ENCODE measurements around the gene SYNGAP1.

SYNGAP1 gene

DNA sequence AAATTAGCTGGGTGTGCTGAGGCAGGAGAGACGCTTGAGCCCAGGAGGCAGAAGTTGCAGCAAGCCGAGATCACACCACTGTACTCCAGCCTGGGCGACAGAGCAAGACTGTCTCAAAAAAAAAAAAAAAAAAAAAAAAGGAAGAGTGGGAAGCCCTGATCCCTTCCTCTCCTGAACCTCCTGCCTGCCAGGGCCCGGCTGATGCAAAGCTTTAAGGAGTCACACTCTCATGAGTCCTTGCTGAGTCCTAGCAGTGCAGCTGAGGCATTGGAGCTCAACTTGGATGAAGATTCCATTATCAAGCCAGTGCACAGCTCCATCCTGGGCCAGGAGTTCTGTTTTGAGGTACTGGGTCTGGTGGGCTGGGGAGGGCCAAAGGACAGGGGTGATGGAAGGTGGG lies 15.1 kb downstream of the SYNGAP1 start:
- DNase-seq (ENCODE audit: low read depth in 2 of 3, low spot score in 1 of 3): no peak

GRCh38 chr6:33437666-33438065 lies 17.8 kb downstream of the SYNGAP1 start:
- DNase-seq (ENCODE audit: low read depth in 2 of 3, low spot score in 1 of 3): no peak

- no peak for DNase-seq (ENCODE audit: low read depth in 2 of 3, low spot score in 1 of 3)
These were observed 19.2 kb downstream of the SYNGAP1 start for GRCh38 chr6:33438978-33439594.

DNA sequence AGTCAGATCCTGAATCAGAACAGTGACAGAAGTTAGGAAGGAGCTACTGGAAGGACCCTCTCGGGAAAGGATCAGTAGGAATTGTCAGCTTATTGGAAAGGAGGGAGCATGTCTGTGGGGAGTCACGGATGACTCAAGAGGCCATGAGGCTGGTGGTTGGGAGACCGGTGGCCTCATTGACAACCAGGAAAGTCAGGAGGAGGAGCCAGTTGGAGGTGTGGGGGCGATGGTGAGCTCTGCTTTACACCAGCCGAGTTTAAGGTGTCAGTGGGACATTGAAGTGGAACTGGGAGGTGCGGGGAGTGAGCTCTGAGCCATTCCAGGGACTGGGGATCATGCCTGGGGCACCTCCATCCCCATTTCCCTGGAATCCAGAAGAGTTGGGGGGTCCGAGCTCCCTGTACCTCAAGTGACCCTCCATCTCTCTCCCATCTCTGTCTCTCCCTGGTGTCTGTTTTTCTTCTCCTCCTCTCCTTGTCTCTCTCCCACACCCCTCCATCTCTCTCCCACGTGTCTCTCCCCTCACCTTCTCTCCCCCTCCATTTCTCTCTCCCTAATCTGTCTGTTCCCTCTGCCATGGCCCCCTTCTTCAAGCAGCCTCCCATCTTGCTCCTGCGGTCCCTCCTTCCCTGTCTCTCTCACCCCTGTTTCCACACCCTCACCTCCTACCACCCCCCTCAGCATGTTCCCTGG lies 20.2 kb downstream of the SYNGAP1 start:
- DNase-seq (ENCODE audit: low read depth in 2 of 3, low spot score in 1 of 3): no peak

- DNase-seq (ENCODE audit: low read depth in 2 of 3, low spot score in 1 of 3): no peak
These were observed 20.9 kb downstream of the SYNGAP1 start for GRCh38 chr6:33440649-33441309.

- DNase-seq (ENCODE audit: low read depth in 2 of 3, low spot score in 1 of 3): no peak
These were observed 21.6 kb downstream of the SYNGAP1 start for GRCh38 chr6:33441457-33441856.

DNA sequence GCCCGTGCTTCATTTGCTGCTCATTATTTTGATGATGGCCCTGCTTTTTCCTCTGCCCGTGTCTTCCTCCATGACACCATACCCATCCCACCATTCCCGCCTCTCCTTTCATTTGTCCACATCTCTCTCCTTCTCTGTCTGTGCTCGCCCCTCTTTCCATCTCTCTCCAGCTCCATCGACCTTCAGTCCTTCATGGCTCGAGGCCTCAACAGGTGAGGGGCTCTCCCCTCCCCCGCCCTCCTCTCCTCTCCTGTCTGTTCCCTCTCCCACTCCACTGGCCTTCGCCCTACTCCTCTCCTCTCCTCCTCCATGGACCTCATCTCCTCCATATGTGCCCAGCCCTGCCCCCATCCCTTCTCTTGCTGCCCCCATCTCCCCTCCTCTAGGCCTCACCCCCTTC lies 22.4 kb downstream of the SYNGAP1 start:
- no peak for DNase-seq (ENCODE audit: low read depth in 2 of 3, low spot score in 1 of 3)

DNA sequence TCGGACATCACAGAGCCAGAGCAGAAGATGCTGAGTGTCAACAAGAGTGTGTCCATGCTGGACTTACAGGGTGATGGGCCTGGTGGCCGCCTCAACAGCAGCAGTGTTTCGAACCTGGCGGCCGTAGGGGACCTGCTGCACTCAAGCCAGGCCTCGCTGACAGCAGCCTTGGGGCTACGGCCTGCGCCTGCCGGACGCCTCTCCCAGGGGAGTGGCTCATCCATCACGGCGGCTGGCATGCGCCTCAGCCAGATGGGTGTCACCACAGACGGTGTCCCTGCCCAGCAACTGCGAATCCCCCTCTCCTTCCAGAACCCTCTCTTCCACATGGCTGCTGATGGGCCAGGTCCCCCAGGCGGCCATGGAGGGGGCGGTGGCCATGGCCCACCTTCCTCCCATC lies 23.2 kb downstream of the SYNGAP1 start:
- DNase-seq (ENCODE audit: low read depth in 2 of 3, low spot score in 1 of 3): no peak

DNA sequence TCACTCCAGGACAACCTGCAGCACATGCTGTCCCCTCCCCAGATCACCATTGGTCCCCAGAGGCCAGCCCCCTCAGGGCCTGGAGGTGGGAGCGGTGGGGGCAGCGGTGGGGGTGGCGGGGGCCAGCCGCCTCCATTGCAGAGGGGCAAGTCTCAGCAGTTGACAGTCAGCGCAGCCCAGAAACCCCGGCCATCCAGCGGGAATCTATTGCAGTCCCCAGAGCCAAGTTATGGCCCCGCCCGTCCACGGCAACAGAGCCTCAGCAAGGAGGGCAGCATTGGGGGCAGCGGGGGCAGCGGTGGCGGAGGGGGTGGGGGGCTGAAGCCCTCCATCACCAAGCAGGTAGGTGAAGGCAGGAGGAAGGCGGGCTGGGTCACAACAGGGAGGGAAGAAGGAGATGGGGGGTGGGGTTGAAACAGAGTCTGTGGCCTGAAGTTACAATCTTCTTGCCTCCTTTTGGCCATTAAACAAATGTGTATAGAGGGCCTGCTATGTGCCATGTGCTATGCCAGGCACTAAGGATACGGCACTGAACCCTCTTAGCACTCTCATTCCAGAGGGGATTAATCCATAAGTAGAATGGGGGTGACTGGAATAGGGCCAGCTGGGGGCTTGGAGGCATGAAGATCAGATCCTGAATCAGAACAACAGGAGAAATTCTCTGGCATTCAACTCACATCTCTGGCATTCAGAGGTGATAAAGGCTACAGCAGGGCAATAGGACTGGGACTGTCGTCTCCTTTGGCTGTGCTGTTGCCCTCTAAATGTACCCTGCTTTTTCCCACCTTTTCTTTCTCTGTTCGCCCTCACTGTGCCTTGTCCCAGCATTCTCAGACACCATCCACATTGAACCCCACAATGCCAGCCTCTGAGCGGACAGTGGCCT lies 24.0 kb downstream of the SYNGAP1 start:
- no peak for DNase-seq (ENCODE audit: low read depth in 2 of 3, low spot score in 1 of 3)

DNA sequence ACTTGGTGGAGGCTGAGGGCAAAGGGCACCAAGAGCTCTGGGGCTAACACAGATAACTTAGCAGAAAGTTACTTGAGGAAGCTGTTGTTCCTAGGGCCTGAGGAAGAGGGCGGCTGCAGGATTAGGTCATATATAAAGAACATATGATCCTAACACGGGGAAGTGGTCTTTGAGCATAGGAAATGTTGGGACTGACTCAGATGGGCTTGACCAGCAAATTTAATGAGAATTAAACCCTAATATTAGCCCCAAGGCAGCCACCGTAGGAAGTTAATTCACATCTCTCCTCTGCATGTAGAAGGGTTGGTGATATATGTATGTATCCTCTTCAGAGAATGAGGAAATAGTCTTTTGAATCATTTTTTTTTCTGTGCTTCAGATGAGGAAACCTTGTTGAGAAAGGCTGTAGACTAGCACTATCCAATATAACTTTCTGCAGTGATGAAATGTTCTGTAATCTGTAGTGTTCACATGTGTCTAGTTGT lies 25.3 kb downstream of the SYNGAP1 start:
- no peak for DNase-seq (ENCODE audit: low read depth in 2 of 3, low spot score in 1 of 3)

- no peak for DNase-seq (ENCODE audit: low read depth in 2 of 3, low spot score in 1 of 3)
These were observed 26.5 kb downstream of the SYNGAP1 start for GRCh38 chr6:33446356-33446755.

DNA sequence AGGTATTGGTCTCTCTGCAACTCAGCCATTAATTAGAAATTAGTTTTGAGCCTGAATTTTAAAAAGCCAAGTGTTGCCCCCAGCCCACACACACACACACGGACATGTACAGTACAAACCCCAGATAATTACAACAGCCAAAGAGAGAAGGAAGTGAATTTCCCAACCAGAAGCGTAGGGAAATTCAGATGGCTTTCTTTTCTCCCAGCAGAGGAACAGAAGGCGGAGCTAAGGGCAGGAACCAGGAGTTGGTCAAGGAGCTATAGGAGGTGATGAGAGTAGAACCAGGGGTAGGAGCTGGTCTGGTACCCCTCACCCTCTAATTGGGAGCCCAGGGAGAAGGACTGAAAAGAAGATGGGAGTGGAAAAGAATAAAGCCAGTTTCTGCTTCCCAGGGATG lies 30.6 kb downstream of the SYNGAP1 start:
- no peak for DNase-seq (ENCODE audit: low read depth in 2 of 3, low spot score in 1 of 3)

- no peak for DNase-seq (ENCODE audit: low read depth in 2 of 3, low spot score in 1 of 3)
These were observed 31.7 kb downstream of the SYNGAP1 start for GRCh38 chr6:33451606-33452005.

- DNase-seq (ENCODE audit: low read depth in 2 of 3, low spot score in 1 of 3): no peak
These were observed 32.6 kb downstream of the SYNGAP1 start for GRCh38 chr6:33452496-33452895.

DNA sequence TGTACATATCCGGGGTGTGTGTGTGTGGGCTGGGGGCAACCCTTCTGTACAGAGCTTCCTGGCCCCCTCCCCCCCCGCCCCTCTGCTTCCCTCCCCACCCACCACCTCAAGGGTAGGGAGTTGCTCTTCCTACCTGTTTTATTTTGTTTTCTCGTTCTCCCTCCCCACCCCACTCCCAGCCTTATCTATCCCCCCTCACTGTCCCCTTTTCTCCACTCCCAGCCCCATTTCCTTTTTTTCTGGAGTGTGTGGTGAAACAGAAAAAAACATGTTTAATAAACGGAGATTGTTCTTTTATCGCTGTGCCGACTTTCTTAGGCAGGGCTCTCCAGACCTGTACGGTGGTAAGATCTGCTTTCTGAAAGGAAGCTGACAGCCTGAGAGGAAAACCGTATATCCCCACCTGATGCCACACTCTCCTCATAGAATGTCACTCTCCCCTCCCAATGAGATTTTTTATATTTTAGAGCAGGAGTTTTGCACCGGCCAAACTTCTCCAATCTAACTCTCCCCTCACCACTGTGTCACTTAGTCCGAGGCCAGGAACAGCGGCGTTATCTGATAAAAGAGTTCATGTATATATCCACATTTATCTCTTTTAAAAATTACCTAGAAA lies 33.6 kb downstream of the SYNGAP1 start:
- DNase-seq (ENCODE audit: low read depth in 2 of 3, low spot score in 1 of 3): no peak

DNA sequence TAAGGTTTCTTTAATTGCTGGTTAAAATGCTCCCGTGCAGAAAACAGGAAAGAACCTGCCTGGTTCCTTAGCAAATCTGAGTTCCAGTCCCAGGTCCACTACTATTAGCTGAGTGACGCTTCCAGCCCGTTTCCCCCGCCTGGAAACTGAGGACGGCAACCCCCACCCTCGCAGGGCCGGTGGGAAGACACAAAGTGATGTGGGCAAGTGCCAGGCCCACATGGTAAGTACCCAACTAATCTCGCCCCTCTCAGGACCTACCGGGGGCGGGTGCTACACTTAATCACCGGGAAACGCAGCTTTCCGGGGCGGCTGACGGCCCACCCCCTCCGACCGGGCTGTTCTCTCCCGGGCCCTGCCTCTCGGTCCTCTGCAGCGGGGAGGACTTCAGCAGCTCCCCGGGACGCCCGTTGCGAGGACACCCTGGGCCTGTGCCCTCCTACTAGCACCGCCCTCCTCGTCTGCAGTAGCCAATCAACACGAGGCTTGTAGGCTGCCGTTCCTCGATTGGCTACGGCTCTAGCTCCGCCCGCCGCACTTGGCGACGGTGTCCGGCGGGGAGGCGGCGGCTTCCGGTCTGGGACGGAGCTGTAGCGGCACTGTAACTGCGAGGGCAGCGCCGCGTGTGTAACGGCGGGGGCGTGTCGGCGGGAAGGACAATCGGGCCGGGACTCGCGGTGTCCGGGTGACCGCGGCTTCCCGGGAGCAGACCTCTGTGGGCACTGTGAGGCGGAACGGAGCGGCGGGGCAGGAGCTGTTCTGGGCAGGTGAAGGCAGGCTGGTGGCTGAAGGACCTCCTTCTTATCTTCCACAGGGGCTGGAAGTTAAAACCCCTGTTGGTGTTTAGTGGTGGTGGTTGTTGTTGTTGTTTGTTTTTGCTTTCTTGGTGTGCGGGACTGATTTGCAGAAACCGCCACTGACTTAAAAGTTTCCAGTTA lies 34.4 kb downstream of the SYNGAP1 start, which contains the start of gene ZBTB9:
Gene ZBTB9, plus strand, starts transcription at position 568 of the 938 bp plus-strand sequence. CDS start 525 bp downstream, outside the sequence.
- DNase-seq (ENCODE audit: low read depth in 2 of 3, low spot score in 1 of 3): peak; percentile 89 to 94 (median 92)

GRCh38 chr6:33455051-33455450 lies 35.2 kb downstream of the SYNGAP1 start:
- DNase-seq (ENCODE audit: low read depth in 2 of 3, low spot score in 1 of 3): no peak

DNA sequence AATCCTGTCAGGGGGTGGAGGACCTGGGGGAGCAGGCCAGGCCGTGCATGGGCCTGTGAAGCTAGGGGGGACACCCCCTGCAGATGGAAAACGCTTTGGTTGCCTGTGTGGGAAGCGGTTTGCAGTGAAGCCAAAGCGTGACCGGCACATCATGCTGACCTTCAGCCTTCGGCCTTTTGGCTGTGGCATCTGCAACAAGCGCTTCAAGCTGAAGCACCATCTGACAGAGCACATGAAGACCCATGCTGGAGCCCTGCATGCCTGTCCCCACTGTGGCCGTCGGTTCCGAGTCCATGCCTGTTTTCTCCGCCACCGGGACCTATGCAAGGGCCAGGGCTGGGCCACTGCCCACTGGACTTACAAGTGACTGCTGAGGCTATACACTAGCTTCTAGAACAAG lies 36.3 kb downstream of the SYNGAP1 start:
- no peak for DNase-seq (ENCODE audit: low read depth in 2 of 3, low spot score in 1 of 3)

DNA sequence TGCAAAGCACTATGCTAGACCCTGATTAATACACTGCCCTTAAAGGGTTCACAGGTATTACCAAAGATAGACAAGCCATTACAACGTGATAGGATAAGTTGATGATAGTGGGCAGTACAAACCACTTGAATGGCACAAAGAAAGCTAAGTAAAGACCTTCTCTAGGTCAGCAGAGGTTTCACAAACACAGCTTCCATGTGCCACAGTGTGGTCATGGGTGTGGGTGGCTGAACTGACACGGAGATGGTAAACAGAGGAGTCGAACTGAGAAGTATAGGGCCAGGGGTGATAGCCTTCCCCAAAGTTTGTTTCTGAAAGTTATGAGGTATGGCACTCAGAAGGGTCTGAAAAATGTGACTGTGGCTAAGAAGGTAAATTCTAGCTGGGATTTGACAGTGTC lies 38.8 kb downstream of the SYNGAP1 start:
- no peak for DNase-seq (ENCODE audit: low read depth in 2 of 3, low spot score in 1 of 3)

DNA sequence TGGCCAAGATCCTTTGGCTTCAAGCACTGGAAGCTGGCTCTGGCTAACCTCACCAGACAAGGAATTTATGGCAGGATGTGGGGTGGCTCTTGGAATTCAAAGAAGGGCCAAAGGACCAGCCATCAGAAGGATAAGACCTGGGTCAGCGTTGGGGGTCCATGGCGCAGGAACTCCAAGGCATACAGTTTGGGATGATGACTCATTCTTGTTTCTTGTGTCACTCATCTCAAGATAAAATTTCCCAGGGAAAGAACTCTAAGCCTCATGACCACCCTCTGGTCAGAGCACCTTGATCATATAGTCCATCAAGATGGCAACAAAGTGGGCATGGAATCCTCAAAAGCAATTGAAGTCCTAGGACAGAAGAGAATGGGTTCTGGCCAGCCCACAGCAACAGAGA lies 39.4 kb downstream of the SYNGAP1 start:
- DNase-seq (ENCODE audit: low read depth in 2 of 3, low spot score in 1 of 3): no peak
